A549 (cell line): Measurements from ENCODE around the gene PHTF1. TPM values are rescaled to one million over a fixed set of nuclear protein-coding genes. Genes with fewer than 3 reads are reported as not detected.
A peak's percentile ranks its signal among the peaks of the same experiment; 100 is the strongest.

Experiments used
- ATAC-seq, 2 experiments: fragments of 200-7000 bp in 1 of 2; fragments of >200 bp in 1 of 2; cut with Nextera tagmentation in 1 of 2; cut with Tn5 transposase in 1 of 2; 3 replicates each; pipeline versions ENCODE4 v1.8.0 to v1.9.1; 2018 to 2020; ENCODE audit warnings: mild to moderate bottlenecking in 1 of 2, moderate library complexity in 1 of 2
- CTCF ChIA-PET: fragments of 300-600 bp; sonication (Branson Sonifier 250); formaldehyde crosslinking; extraction: SDS; loops from one replicate; lab custom pipeline; 2021; ENCODE audit warnings: antibody characterized with exemption, inconsistent platforms; lab: Yijun Ruan, JAX
- POLR2A ChIA-PET: fragments of 350-600 bp; formaldehyde crosslinking; extraction: SDS; loops from one replicate; lab custom pipeline; 2021; ENCODE audit warnings: antibody characterized with exemption, inconsistent platforms; lab: Yijun Ruan, JAX
- DNase-seq, 2 experiments: peaks; one replicate each; pipeline versions ENCODE4 v3.0.0 to v3.0.0-alpha.2; 2011 to 2016; ENCODE audit warnings: low read depth in 1 of 2, low spot score in 1 of 2
- FAIRE-seq: peaks from 2 replicates; lab custom pipeline; 2011; peaks lifted over from hg19 to GRCh38; lab: Jason Lieb, UNC
- H3K27ac ChIP-seq, 2 experiments: fragments of >200 bp; sonication (Bioruptor Twin); formaldehyde crosslinking; 3 replicates each; pipeline ENCODE4 v1.5.1; 2016 to 2017
- H3K4me1 ChIP-seq: fragments of >200 bp; sonication (Bioruptor Twin); formaldehyde crosslinking; 3 replicates; pipeline ENCODE4 v1.6.1; 2016
- H3K4me2 ChIP-seq: fragments of >200 bp; sonication (Bioruptor Twin); formaldehyde crosslinking; 3 replicates; pipeline ENCODE4 v1.6.1; 2016
- H3K4me3 ChIP-seq: fragments of >200 bp; sonication (Bioruptor Twin); formaldehyde crosslinking; 3 replicates; pipeline ENCODE4 v1.5.1; 2016
- H3K9me3 ChIP-seq: fragments of >200 bp; sonication (Bioruptor Twin); formaldehyde crosslinking; 3 replicates; pipeline ENCODE4 v1.6.1; 2016
- BHLHE40 ChIP-seq: IDR thresholded peaks from 2 replicates; pipeline ENCODE4 v1.6.1; 2012; ENCODE audit warnings: low read depth, low read length, inconsistent platforms
- CEBPB ChIP-seq, 2 experiments: fragments of >200 bp in 1 of 2; sonication (Bioruptor Twin) in 1 of 2; formaldehyde crosslinking in 1 of 2; IDR thresholded peaks; 2 replicates each; pipeline ENCODE4 v1.6.1; 2012 to 2016
- CHD4 ChIP-seq: fragments of 200-600 bp; sonication (generic); IDR thresholded peaks from 2 replicates; pipeline ENCODE4 v1.6.1; 2016; ENCODE audit warnings: antibody characterized with exemption, mild to moderate bottlenecking, borderline replicate concordance
- EHF ChIP-seq: fragments of 250-450 bp; sonication (Bioruptor Pico); IDR thresholded peaks from 2 replicates; pipeline ENCODE4 v1.5.0; 2020; ENCODE audit warnings: mild to moderate bottlenecking
- EHMT2 ChIP-seq: fragments of 200-600 bp; sonication (generic); IDR thresholded peaks from 2 replicates; pipeline ENCODE4 v1.6.1; 2016; ENCODE audit warnings: antibody characterized with exemption, low read depth, mild to moderate bottlenecking, moderate library complexity
- ESRRA ChIP-seq: fragments of 150-350 bp; IDR thresholded peaks from 2 replicates; pipeline ENCODE4 v1.6.1; 2014; ENCODE audit warnings: mild to moderate bottlenecking, low read length, borderline replicate concordance
- FOSL2 ChIP-seq, 2 experiments: fragments of 450-650 bp in 1 of 2; fragments of >200 bp in 1 of 2; sonication (Bioruptor Twin) in 1 of 2; formaldehyde crosslinking; IDR thresholded peaks; 2 replicates each; pipeline versions ENCODE4 v1.5.0 to v1.6.1; 2016 to 2020; ENCODE audit warnings: mild to moderate bottlenecking in 1 of 2, moderate library complexity in 1 of 2
- FOXS1 ChIP-seq: fragments of 250-450 bp; sonication (Bioruptor Pico); IDR thresholded peaks from 2 replicates; pipeline ENCODE4 v1.5.0; 2020; ENCODE audit warnings: mild to moderate bottlenecking, moderate library complexity
- GATA3 ChIP-seq: IDR thresholded peaks from 2 replicates; pipeline ENCODE4 v1.6.1; 2012; ENCODE audit warnings: borderline replicate concordance
- HOXB5 ChIP-seq: fragments of 250-450 bp; sonication (Bioruptor Pico); IDR thresholded peaks from 2 replicates; pipeline ENCODE4 v1.5.0; 2020; ENCODE audit warnings: mild to moderate bottlenecking, moderate library complexity
- JUNB ChIP-seq: fragments of >200 bp; sonication (Bioruptor Twin); formaldehyde crosslinking; IDR thresholded peaks from 2 replicates; pipeline ENCODE4 v1.6.1; 2016
- MAFK ChIP-seq: fragments of 450-650 bp; IDR thresholded peaks from 2 replicates; pipeline ENCODE4 v1.6.1; 2014; ENCODE audit not compliant: partially characterized antibody
- NFE2L2 ChIP-seq: fragments of 150-350 bp; conservative IDR thresholded peaks from 2 replicates; pipeline ENCODE4 v1.6.1; 2014; ENCODE audit warnings: low read length
- POLR2AphosphoS2 ChIP-seq: conservative IDR thresholded peaks from 2 replicates; pipeline ENCODE4 v1.6.1; 2012; ENCODE audit warnings: low read length, improper control_type of control experiment, inconsistent platforms
- RARB ChIP-seq: fragments of 250-450 bp; sonication (Bioruptor Pico); IDR thresholded peaks from 2 replicates; pipeline ENCODE4 v1.8.0; 2021; ENCODE audit warnings: mild to moderate bottlenecking, moderate library complexity
- RCOR1 ChIP-seq: fragments of 150-350 bp; IDR thresholded peaks from 2 replicates; pipeline ENCODE4 v1.6.1; 2014; ENCODE audit warnings: antibody characterized with exemption, low read length, low read depth
- SMC3 ChIP-seq: fragments of >200 bp; sonication (Bioruptor Twin); formaldehyde crosslinking; IDR thresholded peaks from 3 replicates; pipeline ENCODE4 v1.6.1; 2018; ENCODE audit warnings: inconsistent platforms
- WGBS: methylation state at CpG from one replicate; pipeline ENCODE4 v1.1.6; 2017; ENCODE audit errors: missing lambda C conversion rate; 5-methylcytosine and 5-hydroxymethylcytosine counted together
- polyA plus RNA-seq, 4 experiments: library from polyadenylated mRNA; depleted of rRNA in 3 of 4; stranded (reverse); fragments of >200 nt; fragmentation: RNase III in 1 of 4; extraction: RNeasy Plus Mini Kit Qiagen cat#74134 plus additional on column Dnase treatment in 1 of 4; gene quantifications; 2 replicates in 3 of 4; 3 replicates in 1 of 4; pipeline ENCODE4 v1.2.3, GENCODE V29; 2011 to 2017
- TF ChIP-seq, protein P1 (sequence below): fragments of 250-450 bp; sonication (Bioruptor Pico); IDR thresholded peaks from 2 replicates; pipeline ENCODE4 v1.5.0; 2020; ENCODE audit warnings: low read depth, mild to moderate bottlenecking, moderate library complexity
- TF ChIP-seq, protein P2 (sequence below): IDR thresholded peaks from 2 replicates; pipeline ENCODE4 v1.6.1; 2012
- TF ChIP-seq, protein P3 (sequence below): fragments of 250-450 bp; sonication (Bioruptor Pico); IDR thresholded peaks from 2 replicates; pipeline ENCODE4 v1.5.0; 2021; ENCODE audit warnings: mild to moderate bottlenecking, moderate library complexity, borderline replicate concordance

The PHTF1 gene
- polyA plus RNA-seq, 2 of the 4 experiments (the other 2 are of a cell fraction), result 17.0 to 17.1 TPM

DNA sequence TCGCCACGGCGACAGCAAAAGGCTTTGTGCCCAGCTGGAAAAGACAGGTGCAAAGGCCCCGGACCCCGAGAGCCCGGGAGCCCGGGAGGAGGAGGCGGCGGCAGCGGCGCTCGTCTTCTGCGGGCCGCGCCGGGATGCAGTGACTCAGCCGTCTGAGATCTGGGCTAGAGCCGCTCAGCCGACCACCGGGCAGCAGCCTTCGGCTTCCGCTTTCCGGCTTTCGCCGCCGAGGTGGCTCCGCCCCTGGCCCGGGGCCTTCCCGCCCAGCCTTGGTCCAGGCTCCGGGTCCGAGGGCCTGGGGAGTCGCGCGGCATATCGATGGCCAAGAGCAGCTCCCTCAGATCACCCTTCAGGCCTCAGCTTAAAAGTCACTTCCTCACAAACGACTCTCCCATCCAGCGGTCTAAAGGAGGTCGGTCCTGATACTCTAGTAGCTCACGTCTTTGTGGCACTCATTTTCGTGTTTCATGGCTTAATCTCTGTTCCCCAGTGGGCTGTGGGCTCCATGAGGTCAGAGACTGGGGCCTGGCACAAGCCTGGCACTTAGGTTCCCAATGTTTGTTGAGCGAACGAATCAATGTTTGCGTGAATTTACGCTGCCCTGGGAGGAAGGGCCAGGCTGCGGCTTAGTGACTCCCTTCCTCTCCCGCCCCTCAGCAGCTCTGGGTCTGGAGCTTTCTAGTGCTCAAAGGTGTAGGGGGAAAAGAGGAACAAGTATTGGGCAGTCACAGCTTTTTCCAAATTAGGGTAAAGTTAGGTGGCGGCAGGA is at the start of gene PHTF1 (continued):
- TF ChIP-seq, protein P1, sequence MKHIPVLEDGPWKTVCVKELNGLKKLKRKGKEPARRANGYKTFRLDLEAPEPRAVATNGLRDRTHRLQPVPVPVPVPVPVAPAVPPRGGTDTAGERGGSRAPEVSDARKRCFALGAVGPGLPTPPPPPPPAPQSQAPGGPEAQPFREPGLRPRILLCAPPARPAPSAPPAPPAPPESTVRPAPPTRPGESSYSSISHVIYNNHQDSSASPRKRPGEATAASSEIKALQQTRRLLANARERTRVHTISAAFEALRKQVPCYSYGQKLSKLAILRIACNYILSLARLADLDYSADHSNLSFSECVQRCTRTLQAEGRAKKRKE (CRISPR knock-in tag), result no peak
- TF ChIP-seq, protein P2, sequence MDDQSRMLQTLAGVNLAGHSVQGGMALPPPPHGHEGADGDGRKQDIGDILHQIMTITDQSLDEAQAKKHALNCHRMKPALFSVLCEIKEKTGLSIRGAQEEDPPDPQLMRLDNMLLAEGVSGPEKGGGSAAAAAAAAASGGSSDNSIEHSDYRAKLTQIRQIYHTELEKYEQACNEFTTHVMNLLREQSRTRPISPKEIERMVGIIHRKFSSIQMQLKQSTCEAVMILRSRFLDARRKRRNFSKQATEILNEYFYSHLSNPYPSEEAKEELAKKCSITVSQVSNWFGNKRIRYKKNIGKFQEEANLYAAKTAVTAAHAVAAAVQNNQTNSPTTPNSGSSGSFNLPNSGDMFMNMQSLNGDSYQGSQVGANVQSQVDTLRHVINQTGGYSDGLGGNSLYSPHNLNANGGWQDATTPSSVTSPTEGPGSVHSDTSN, result no peak
- no peak for TF ChIP-seq GATA3
- no peak for TF ChIP-seq RARB (CRISPR knock-in tag)
- no peak for TF ChIP-seq BHLHE40
- TF ChIP-seq EHF (CRISPR knock-in tag), result no peak
- TF ChIP-seq RCOR1, result no peak
- TF ChIP-seq CEBPB (IDR thresholded peaks at IDR 0.05), result no peak

DNA sequence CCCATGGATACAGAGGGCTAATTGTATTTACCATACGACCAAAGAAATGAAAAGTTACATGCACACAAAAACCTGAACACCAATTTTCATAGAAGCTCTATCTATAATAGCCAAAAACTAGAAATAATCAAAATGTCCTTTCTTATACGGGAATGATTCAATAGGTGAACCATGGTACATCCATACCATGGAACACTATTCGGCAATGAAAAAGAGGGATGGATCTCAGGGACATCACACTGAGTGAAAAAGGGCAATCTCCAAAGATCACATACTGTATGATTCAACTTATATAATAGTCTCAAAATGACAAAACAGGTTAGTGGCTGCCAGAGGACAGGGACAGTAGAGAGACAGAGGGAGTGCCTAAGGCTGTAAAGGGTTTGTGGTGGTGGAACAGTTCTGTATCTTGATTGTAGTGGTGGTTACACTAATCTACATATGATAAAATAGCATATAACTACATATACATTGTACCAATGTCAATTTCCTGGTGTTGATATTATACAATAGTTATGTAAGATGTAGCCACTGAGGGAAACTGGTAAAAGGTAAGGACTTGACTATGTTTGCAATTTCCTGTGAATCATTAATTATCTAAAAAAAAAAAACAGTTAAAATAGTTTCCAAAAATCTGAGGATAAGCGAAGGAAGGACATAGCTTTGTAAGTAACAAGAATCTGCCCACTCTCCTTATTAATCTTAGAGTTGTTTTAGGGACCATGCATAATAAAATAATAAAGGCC is 49.3 kb upstream of the PHTF1 start:
- POLR2A ChIA-PET, result no interaction called here
- Histone ChIP-seq H3K27ac (no peak overlapping the region), H3K4me3 (no peak overlapping the region), H3K4me1 (peaks cover 36% of the 10 kb centered on the region), H3K4me2 (peak overlapping the region; percentile 78; the same call in 2 of the 3 replicates), H3K9me3 (no peaks in the 10 kb centered on the region)
- no peak for DNase-seq
- 89% methylated on average over 4 of the region's 4 CpGs for WGBS
- CTCF ChIA-PET, result no interaction called here
- no peak for FAIRE-seq
- TF ChIP-seq JUNB (no peak), FOXS1 (CRISPR knock-in tag) (no peak), SMC3 (no peak), CHD4 (no peak), BHLHE40 (no peak), EHMT2 (no peak), ESRRA (no peak), NFE2L2 (no peak), CEBPB (IDR thresholded peaks at IDR 0.05) (no peak), POLR2AphosphoS2 (no peak), MAFK (no peak), HOXB5 (CRISPR knock-in tag) (no peak), FOSL2 (IDR thresholded peaks at IDR 0.05) (no peak), FOSL2 (CRISPR knock-in tag; IDR thresholded peaks at IDR 0.05) (no peak)
- TF ChIP-seq, protein P2, result no peak
- TF ChIP-seq, protein P3, sequence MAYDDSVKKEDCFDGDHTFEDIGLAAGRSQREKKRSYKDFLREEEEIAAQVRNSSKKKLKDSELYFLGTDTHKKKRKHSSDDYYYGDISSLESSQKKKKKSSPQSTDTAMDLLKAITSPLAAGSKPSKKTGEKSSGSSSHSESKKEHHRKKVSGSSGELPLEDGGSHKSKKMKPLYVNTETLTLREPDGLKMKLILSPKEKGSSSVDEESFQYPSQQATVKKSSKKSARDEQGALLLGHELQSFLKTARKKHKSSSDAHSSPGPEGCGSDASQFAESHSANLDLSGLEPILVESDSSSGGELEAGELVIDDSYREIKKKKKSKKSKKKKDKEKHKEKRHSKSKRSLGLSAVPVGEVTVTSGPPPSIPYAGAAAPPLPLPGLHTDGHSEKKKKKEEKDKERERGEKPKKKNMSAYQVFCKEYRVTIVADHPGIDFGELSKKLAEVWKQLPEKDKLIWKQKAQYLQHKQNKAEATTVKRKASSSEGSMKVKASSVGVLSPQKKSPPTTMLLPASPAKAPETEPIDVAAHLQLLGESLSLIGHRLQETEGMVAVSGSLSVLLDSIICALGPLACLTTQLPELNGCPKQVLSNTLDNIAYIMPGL (CRISPR knock-in tag), result no peak
- TF ChIP-seq, protein P1 (CRISPR knock-in tag), result no peak
- ATAC-seq, result no peak
